ENCODE measurements around the gene PLCH1.

Gene PLCH1

DNA sequence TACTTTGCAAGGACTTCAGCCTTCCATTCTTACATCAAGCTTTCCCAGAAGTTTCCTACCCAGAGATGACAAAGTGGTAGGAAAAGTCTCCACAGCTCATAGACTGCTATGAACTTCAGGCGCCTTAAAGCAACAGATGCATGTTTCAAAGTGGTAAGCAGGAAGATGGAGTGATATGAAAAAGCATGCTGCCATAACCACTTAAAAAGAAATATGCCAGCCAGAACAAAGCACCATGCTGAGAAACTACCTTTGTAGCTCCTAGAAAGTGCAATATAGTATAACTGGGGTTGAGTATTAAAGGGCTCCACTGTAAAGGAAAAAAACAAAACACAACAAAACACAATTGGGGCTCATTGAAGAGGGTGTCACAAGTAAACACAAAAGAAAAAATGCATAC is 259.0 kb downstream of the PLCH1 start:
- DNase-seq (ENCODE audit: extremely low spot score), result no peak
- TF ChIP-seq L3MBTL2 (conservative IDR thresholded peaks at IDR 0.05), result no peak
- TF ChIP-seq ELF4 (IDR thresholded peaks at IDR 0.05), result no peak
- TF ChIP-seq SP1 (IDR thresholded peaks at IDR 0.05), result no peak
- no peak for TF ChIP-seq TARDBP (IDR thresholded peaks at IDR 0.05)
- no peak for TF ChIP-seq ARNT (IDR thresholded peaks at IDR 0.05)
- TF ChIP-seq NFRKB (IDR thresholded peaks at IDR 0.05), result no peak
- no peak for TF ChIP-seq ZNF384 (IDR thresholded peaks at IDR 0.05)
- no peak for TF ChIP-seq SUZ12 (IDR thresholded peaks at IDR 0.05)
- no peak for TF ChIP-seq FOXA1 (IDR thresholded peaks at IDR 0.05)
- no peak for TF ChIP-seq HDGF (IDR thresholded peaks at IDR 0.05; ENCODE audit: borderline replicate concordance)
- TF ChIP-seq LEF1 (IDR thresholded peaks at IDR 0.05; ENCODE audit: borderline replicate concordance), result no peak
- TF ChIP-seq CTBP1 (IDR thresholded peaks at IDR 0.05; ENCODE audit: borderline replicate concordance), result no peak
- TF ChIP-seq, protein P1, sequence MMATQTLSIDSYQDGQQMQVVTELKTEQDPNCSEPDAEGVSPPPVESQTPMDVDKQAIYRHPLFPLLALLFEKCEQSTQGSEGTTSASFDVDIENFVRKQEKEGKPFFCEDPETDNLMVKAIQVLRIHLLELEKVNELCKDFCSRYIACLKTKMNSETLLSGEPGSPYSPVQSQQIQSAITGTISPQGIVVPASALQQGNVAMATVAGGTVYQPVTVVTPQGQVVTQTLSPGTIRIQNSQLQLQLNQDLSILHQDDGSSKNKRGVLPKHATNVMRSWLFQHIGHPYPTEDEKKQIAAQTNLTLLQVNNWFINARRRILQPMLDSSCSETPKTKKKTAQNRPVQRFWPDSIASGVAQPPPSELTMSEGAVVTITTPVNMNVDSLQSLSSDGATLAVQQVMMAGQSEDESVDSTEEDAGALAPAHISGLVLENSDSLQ (IDR thresholded peaks at IDR 0.05), result no peak
- TF ChIP-seq BHLHE40 (IDR thresholded peaks at IDR 0.05; ENCODE audit: borderline replicate concordance), result no peak
- TF ChIP-seq FOXK2 (IDR thresholded peaks at IDR 0.05), result no peak
- TF ChIP-seq FOXM1 (IDR thresholded peaks at IDR 0.05; ENCODE audit: borderline replicate concordance), result no peak
- POLR2A ChIA-PET, result no interaction called here
- CTCF ChIA-PET, result interaction anchor here (0.5 kb wide), 1 partner anchor 241 kb away, joined by 5 read pairs; no protein-coding TSS in a partner anchor

GRCh38 chr3:155481591-155481990 is 263.3 kb downstream of the PLCH1 start:
- TF ChIP-seq NFRKB (IDR thresholded peaks at IDR 0.05) (no peak), SUZ12 (IDR thresholded peaks at IDR 0.05) (no peak), SP1 (IDR thresholded peaks at IDR 0.05) (no peak), ELF4 (IDR thresholded peaks at IDR 0.05) (no peak), L3MBTL2 (conservative IDR thresholded peaks at IDR 0.05) (no peak), LEF1 (IDR thresholded peaks at IDR 0.05; ENCODE audit: borderline replicate concordance) (no peak), ZNF384 (IDR thresholded peaks at IDR 0.05) (no peak), FOXA1 (IDR thresholded peaks at IDR 0.05) (no peak), HDGF (IDR thresholded peaks at IDR 0.05; ENCODE audit: borderline replicate concordance) (no peak), ARNT (IDR thresholded peaks at IDR 0.05) (no peak), CTBP1 (IDR thresholded peaks at IDR 0.05; ENCODE audit: borderline replicate concordance) (no peak), FOXK2 (IDR thresholded peaks at IDR 0.05) (no peak), TARDBP (IDR thresholded peaks at IDR 0.05) (no peak), FOXM1 (IDR thresholded peaks at IDR 0.05; ENCODE audit: borderline replicate concordance) (no peak)
- TF ChIP-seq, protein P1 (IDR thresholded peaks at IDR 0.05), result no peak
- ChIA-PET POLR2A (no interaction called here), CTCF (no interaction called here)
- no peak for DNase-seq (ENCODE audit: extremely low spot score)

GRCh38 chr3:155481089-155481488 is 263.8 kb downstream of the PLCH1 start:
- TF ChIP-seq SP1 (IDR thresholded peaks at IDR 0.05), result no peak
- no peak for TF ChIP-seq FOXA1 (IDR thresholded peaks at IDR 0.05)
- no peak for TF ChIP-seq FOXK2 (IDR thresholded peaks at IDR 0.05)
- TF ChIP-seq, protein P1 (IDR thresholded peaks at IDR 0.05), result no peak
- TF ChIP-seq SUZ12 (IDR thresholded peaks at IDR 0.05), result no peak
- no peak for TF ChIP-seq ARNT (IDR thresholded peaks at IDR 0.05)
- no peak for TF ChIP-seq FOXM1 (IDR thresholded peaks at IDR 0.05; ENCODE audit: borderline replicate concordance)
- TF ChIP-seq NFRKB (IDR thresholded peaks at IDR 0.05), result no peak
- no peak for TF ChIP-seq ZNF384 (IDR thresholded peaks at IDR 0.05)
- no peak for TF ChIP-seq LEF1 (IDR thresholded peaks at IDR 0.05; ENCODE audit: borderline replicate concordance)
- TF ChIP-seq CTBP1 (IDR thresholded peaks at IDR 0.05; ENCODE audit: borderline replicate concordance), result no peak
- TF ChIP-seq BHLHE40 (IDR thresholded peaks at IDR 0.05; ENCODE audit: borderline replicate concordance), result no peak
- TF ChIP-seq L3MBTL2 (conservative IDR thresholded peaks at IDR 0.05), result no peak
- no peak for TF ChIP-seq HDGF (IDR thresholded peaks at IDR 0.05; ENCODE audit: borderline replicate concordance)
- TF ChIP-seq TARDBP (IDR thresholded peaks at IDR 0.05), result no peak
- TF ChIP-seq ELF4 (IDR thresholded peaks at IDR 0.05), result no peak
- CTCF ChIA-PET, result no interaction called here

GRCh38 chr3:155465664-155466063 is 279.2 kb downstream of the PLCH1 start:
- DNase-seq (ENCODE audit: extremely low spot score), result no peak
- ChIA-PET POLR2A (no interaction called here), CTCF (no interaction called here)
- TF ChIP-seq CTBP1 (IDR thresholded peaks at IDR 0.05; ENCODE audit: borderline replicate concordance), result no peak
- TF ChIP-seq BHLHE40 (IDR thresholded peaks at IDR 0.05; ENCODE audit: borderline replicate concordance), result no peak
- no peak for TF ChIP-seq SP1 (IDR thresholded peaks at IDR 0.05)
- no peak for TF ChIP-seq TARDBP (IDR thresholded peaks at IDR 0.05)
- no peak for TF ChIP-seq FOXK2 (IDR thresholded peaks at IDR 0.05)
- no peak for TF ChIP-seq ELF4 (IDR thresholded peaks at IDR 0.05)
- no peak for TF ChIP-seq LEF1 (IDR thresholded peaks at IDR 0.05; ENCODE audit: borderline replicate concordance)
- TF ChIP-seq L3MBTL2 (conservative IDR thresholded peaks at IDR 0.05), result no peak
- no peak for TF ChIP-seq ARNT (IDR thresholded peaks at IDR 0.05)
- TF ChIP-seq HDGF (IDR thresholded peaks at IDR 0.05; ENCODE audit: borderline replicate concordance), result no peak
- TF ChIP-seq SUZ12 (IDR thresholded peaks at IDR 0.05), result no peak
- no peak for TF ChIP-seq NFRKB (IDR thresholded peaks at IDR 0.05)

More at GRCh38 chr3:155481089-155481488, 263.8 kb downstream of the PLCH1 start:
- DNase-seq (ENCODE audit: extremely low spot score), result no peak
- POLR2A ChIA-PET, result no interaction called here

DNA sequence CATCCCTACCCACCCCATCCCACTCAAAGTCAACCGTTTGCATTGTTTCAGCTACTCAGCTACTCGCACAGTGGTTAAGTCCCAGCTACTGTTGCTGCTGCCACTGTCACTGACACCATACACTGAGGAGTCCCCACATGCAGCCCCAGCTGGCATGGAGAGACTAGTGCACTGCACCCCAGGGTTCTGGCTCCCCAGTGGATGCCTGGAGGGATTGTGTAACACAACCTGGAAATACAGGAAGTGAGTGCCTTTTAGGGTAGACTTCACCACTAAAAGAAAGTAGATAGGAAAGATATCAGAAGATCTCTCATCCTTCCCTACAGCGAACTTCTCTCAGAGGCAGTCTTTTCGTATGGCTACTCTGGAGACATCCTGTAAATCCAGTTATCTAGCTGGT is 282.2 kb downstream of the PLCH1 start:
- TF ChIP-seq ZNF384 (IDR thresholded peaks at IDR 0.05) (no peak), BHLHE40 (IDR thresholded peaks at IDR 0.05; ENCODE audit: borderline replicate concordance) (no peak), HDGF (IDR thresholded peaks at IDR 0.05; ENCODE audit: borderline replicate concordance) (no peak), FOXA1 (IDR thresholded peaks at IDR 0.05) (no peak), CTBP1 (IDR thresholded peaks at IDR 0.05; ENCODE audit: borderline replicate concordance) (no peak)
- TF ChIP-seq, protein P1 (IDR thresholded peaks at IDR 0.05), result no peak
- ChIA-PET POLR2A (no interaction called here), CTCF (no interaction called here)
- no peak for DNase-seq (ENCODE audit: extremely low spot score)
